GM19240 (cell line): ENCODE results near the gene CASQ2.

Experiments used
- DNase-seq: peaks from one replicate; pipeline ENCODE4 v3.0.0; 2011; ENCODE audit warnings: low spot score; ENCODE audit not compliant: insufficient read length

CASQ2 gene

DNA sequence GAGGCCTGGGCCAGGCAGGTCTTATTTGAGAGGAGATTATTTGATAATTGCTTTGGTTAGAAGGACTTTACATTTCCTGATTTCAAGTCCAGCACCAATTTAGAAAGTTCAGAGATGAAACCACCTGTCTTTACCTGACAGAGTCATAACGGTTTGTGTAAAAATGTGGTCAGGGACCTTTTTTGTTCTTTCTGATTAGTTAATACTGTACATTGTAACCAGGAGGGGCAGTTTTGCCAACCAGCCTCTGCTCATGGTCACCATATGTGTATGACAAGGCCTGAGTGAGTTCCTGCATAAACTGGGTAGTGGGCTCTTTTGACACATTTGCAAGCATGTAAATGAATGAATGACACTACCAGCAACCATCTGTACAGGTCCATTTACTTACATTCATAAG lies 70.9 kb downstream of the CASQ2 start:
- no peak for DNase-seq

DNA sequence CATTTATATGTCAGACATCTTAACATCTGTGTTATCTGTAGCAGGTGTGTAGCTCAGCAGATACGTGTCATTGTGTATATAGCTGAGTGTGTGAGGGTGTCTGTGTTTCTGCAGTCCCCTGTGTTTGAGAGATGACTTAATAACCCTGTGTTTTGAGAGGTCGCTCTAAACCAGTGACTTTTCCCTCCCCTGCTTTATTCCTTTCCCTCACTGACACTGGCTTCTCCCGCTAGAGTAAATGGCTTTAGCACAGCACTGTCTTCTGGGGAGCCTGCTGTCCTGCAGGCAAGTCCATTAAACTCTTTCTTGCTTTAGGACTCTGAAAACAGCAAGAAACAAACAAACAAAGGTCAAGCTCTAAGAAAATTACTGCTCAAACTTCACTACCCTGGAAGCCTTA lies 73.7 kb downstream of the CASQ2 start:
- DNase-seq = no peak

DNA sequence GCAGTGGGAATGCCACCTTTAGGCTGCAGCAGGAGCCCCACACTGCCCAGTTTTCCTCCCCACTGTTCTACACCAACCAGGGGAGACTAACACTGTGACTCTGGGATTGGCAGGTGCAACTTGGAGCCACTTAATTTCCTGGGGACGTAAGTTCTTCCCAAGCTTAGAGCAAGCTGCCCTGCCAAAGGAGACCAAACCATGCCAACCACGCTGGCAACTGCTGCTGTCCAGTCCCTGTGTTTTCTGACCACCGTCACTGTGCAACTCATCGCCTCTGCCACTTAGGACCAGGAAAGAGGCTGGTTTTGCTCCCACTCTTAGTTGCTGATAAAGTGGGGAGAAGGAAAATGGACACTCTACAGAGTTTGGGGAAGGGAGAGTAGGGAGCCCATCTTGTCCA lies 76.3 kb downstream of the CASQ2 start:
- DNase-seq = no peak

- no peak for DNase-seq
Observed at GRCh38 chr1:115690972-115691371, 77.5 kb downstream of the CASQ2 start.

GRCh38 chr1:115687744-115688143 lies 80.8 kb downstream of the CASQ2 start:
- no peak for DNase-seq

GRCh38 chr1:115685029-115685705 lies 83.3 kb downstream of the CASQ2 start:
- no peak for DNase-seq

- DNase-seq = no peak
Observed at GRCh38 chr1:115682792-115683191, 85.7 kb downstream of the CASQ2 start.

GRCh38 chr1:115680730-115681111 lies 87.8 kb downstream of the CASQ2 start:
- DNase-seq = no peak

GRCh38 chr1:115679141-115679611 lies 89.3 kb downstream of the CASQ2 start:
- no peak for DNase-seq

DNA sequence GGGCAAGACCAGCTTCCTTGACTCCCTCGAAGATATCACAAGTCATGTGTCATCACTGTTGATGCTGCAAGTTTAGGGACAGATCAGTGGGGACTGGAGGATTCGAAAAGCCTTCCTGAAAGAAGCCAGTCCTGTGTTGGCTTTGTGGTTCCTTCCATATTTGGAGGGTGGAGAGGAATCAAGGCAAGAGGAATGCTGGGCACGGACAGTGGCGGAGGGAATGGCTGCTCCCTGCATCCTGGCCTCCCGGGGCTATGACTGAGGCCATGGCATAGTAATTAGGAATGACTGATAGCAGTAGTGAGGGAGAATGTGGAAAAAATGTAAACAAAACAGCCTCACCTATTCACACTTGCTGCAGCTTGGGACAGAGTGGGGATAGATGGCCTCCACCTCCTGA lies 90.4 kb downstream of the CASQ2 start:
- no peak for DNase-seq

GRCh38 chr1:115677565-115677964 lies 90.9 kb downstream of the CASQ2 start:
- DNase-seq = no peak

DNA sequence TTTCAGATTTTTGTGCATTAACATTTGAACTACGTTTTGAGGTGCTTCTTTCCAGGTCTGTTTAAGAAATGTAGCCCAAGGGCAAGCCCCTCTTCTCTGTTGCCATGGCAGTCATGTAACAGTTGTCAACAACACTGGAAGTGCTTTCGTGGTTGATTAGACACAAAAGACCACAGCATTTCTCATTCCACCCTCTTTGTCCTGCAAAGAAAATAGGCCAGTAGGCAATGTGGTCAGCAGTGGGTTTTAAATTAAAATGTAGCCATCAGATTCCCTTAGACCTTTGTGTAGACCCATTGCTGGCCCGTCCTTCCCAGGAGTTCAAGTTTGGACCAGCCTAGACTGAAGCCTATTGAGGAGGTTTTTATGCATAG lies 91.3 kb downstream of the CASQ2 start:
- no peak for DNase-seq

GRCh38 chr1:115676498-115677181 lies 91.9 kb downstream of the CASQ2 start:
- no peak for DNase-seq

- DNase-seq = no peak
Observed at GRCh38 chr1:115672224-115673009, 96.1 kb downstream of the CASQ2 start.

- DNase-seq = no peak
Observed at GRCh38 chr1:115671176-115671934, 97.2 kb downstream of the CASQ2 start.

GRCh38 chr1:115670476-115671175 lies 97.9 kb downstream of the CASQ2 start:
- no peak for DNase-seq

DNA sequence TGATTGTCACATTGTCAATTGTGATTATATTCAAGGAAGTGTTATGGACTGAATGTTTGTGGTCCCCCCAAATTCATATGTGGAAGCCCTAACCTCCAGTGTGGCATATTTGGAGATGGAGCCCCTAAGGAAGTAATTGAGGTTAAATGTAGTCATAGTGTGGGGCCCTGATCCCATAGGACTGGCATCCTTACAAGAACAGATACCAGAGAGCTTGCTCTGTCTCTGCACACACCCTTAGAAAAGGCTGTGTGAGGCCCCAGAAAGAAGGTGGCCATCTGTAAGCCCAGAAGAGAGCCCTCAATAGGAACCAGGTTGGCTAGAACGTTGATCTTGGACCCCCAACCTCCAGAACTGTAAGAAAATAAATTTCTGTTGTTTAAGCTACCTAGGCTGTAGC lies 98.6 kb downstream of the CASQ2 start:
- no peak for DNase-seq

DNA sequence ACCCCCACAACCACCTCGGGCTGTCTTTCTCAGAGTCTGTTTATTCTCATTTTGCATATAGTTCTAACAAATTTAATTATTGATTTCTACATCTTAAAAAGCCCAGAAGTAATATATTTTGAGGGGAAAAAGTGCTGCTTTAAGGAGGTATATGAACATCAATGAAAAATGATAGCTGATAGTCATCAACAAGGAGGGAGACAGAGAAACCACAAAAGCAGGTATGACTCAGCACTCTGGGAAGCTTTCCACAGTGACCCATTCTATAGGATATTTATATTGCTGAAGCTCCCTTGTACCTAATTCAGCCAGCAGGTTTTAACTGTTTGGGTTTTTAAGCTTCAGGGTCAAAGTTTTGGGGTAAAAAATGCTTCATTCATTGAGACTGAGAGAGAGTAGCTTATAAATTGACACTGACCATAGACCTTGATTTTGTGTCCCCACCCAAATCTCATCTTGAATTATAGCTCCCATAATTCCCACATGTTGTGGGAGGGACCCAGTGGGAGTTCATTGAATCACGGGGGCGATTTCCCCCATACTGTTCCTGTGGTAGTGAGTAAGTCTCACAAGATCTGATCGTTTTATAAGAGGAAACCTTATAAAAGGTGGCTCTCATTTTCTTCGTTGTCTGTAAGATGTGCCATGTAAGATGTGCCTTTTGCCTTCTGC lies 99.4 kb downstream of the CASQ2 start:
- DNase-seq = no peak

DNA sequence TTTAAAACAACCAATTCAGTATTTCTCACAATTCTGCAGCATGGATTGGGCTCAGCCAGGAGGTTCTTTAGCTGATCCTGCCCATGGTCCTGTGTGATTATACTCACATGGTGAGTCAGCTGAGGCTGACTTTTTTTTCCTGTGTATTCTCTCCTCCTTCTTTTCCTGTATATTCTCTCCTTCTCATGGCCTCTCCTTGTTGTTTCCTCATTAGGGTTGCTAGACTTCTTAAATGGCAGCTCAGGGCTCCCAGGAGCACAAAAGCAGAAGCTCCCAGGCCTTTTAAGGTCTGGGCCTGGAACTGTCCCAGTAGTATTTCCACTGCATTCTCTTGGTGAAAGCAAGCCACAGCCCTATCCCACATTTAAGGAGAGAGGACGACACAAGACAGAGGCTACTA lies 99.9 kb downstream of the CASQ2 start:
- DNase-seq = no peak

GRCh38 chr1:115666702-115667101 lies 101.8 kb downstream of the CASQ2 start:
- no peak for DNase-seq

- no peak for DNase-seq
Observed at GRCh38 chr1:115666206-115666605, 102.3 kb downstream of the CASQ2 start.
